ENCODE results near the gene KLF2.

Gene KLF2

DNA sequence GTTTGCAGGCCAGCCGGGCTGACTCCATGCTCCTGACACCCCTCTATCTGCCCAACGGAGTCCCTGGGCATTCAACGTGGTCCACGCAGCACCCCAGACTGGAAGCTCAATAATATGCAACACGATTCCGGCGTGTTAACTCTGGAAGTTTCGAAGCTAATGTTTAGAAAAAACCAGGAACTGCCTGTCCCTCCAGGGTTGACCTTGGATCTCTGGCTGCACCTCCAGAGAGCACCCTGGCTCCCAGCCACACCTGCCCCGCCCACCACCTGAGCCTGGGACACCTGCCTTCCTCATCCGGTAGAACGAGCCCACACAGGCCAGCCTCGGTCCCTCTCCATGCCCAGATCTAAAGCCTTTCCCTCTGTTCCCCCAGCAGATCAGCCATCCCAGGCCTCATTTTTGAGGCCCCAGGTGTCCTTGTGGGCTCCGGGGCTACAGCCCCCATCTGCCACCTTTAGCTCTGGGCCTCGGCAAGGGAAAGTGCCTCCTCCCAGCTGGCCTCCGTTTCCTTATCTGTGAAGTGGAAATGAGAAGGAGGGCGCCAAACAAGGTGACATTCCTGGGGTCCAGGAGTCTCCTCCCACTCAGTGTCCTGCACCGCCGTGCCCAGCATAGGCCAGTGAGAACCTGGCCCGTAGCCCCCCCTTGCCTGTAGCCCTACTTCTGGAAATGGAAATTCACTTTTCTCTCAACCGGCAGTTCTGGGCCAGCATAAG lies 38.7 kb downstream of the KLF2 start:
- DNase-seq (ENCODE audit: low read depth in 2 of 2, low spot score in 1 of 2): no peak

DNA sequence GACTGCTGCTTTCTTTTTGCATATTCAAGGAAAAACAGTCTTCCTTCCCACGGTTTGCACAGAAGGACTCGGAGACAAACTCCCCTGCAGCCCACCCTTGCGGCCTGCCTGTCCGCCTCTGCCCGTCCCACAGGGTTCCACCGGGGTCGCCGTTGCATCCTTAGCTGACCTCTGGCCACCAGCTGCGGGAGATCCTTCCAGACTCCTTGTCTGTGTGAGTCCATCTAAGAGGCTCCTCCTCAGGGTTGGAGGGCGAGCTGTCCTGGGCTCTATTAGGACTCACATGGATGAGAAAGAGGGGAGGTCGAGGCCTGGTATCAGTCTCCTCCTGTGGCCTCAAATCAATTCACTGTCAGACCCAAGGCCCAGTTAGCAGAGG lies 39.2 kb downstream of the KLF2 start:
- DNase-seq (ENCODE audit: low read depth in 2 of 2, low spot score in 1 of 2): no peak

DNA sequence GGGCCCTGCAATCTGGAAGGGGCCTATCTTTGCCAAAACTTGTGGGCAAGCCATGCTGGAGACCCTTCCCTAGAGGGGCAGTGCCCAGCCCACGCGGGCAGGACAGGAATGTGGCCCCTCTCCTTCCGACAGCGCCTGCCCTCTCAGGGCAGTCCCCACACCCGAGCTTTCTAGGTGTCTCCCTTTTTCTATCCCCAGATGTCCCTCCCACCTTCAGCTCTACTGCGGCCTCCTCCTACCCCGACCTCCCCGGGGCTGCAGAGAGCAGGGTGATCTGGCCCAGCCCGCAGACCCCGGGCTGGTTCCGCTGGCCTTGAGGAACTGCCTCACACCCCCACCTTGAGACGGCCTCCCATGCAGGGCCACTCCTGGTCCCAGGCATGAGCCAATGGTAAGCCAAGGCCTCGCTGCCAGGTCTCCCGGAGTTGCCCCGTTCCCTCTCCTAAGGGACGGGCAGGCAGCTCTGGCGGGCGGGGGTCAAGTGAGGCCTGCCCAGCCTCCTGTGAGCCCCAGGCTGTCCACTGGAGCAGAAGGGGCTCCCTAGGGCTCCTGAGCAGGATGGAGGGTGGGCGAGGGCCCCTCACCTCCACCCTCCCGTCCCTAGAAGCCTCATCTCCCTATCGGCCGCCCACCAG lies 39.7 kb downstream of the KLF2 start:
- no peak for DNase-seq (ENCODE audit: low read depth in 2 of 2, low spot score in 1 of 2)

DNA sequence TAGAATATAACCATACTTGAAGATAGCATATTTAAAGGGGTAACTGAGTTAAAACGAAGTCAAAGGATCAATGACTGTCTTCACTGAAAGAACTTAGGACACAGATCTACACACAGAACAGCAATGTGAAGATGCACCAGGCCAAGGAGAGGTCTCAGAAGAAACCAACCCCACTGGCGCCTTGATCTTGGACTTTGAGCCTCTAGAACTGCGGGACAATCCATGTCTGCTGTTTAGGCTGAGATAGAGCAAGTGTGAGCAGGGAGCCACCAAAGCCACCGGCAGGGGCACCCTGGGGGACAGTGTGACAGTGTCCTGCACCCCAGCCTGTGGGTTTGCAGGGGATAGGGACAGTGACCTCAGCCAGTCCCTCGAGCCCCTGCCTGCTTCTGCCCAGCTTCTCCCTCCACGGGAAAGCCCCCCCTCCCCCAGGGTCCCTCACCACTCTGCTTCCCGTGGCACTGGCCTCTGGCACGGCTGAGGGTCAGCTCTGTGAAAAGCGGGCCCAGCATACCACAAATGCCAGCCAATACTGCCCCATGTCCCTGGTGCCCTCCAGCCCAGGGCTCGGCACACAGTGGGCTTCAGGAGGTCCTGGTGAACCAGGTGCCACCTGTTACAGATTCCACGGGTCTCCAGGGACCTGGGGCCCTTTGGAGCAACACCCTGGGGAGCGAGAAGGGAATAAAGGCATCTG lies 40.8 kb downstream of the KLF2 start:
- DNase-seq (ENCODE audit: low read depth in 2 of 2, low spot score in 1 of 2): no peak

DNA sequence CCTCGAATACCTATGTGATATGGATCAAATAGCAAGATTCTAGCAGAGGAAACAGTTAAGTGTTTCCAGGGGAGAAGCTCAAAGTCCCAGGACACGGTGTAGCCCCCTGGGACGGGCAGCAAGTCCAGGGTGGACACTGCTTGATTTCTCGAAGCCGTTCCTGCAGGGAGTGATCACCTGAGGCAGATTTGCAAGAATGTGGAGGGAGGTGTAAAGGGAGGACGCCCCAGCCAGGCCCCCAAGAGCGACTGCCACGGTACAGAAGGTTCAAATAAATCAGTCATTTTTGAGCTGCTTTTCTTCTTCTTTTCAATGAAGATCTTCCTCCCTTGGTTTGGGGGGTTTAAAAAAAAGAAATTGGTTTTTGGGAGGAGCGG lies 41.4 kb downstream of the KLF2 start:
- DNase-seq (ENCODE audit: low read depth in 2 of 2, low spot score in 1 of 2): no peak

DNA sequence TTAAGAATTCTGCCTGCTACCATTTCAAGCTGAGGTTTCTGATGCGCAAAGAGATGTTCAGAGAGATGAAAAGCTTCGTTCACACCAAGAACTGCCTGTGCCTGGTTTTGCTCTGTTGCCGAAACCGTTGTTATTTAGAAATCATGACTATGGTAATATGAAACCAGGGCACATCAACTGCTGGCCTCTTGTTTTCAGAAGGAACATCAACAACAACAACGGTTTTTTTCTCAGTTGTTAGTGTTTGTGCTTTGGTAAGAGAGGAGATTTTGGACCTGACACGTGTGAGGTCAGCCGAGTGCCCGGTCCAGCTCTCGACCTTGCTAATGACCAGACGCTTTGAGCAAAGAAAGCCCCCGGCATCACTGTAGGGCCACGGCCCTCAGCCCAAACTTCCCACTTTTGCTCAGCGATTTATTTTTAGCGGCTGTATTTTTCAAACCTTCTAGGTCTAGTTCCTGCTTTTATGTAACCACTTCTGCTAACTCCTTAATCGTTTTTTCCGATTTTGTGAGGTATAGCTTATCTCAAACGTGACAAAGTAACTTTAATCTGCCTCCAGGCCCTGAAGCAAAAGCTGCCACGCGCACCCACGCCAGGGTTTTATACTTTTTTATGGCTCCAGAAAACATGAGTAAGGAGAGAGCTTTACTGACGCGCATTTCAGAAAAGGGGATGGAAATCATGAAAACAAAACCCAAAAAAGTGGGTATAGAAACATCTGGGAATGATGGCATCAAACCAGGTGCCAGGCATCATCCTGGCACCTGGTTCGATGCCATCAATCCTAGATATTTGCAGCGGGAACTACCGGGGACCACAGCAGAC lies 42.0 kb downstream of the KLF2 start:
- DNase-seq (ENCODE audit: low read depth in 2 of 2, low spot score in 1 of 2): no peak

DNA sequence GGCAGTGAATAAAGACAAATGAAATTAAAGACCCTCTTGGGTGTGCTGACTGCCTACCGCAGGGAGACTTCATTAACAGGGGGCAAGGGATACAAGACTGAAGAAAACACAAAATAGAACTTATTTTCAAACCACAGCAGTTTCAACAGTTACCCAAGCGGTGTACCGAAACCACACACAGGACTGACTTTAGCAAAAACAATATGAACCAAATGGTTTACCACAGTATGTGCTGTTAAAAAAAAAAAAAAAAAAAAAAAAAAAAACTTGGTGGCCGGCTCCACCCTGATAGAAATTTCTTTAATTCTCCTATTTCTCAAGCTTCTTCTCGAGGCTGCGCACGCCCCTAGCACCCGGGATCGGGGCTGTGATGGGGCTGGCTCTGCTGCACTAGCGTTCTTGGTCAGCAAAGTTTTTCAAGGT lies 42.6 kb downstream of the KLF2 start:
- DNase-seq (ENCODE audit: low read depth in 2 of 2, low spot score in 1 of 2): peak in 1 of 2 donors; percentile 32

DNA sequence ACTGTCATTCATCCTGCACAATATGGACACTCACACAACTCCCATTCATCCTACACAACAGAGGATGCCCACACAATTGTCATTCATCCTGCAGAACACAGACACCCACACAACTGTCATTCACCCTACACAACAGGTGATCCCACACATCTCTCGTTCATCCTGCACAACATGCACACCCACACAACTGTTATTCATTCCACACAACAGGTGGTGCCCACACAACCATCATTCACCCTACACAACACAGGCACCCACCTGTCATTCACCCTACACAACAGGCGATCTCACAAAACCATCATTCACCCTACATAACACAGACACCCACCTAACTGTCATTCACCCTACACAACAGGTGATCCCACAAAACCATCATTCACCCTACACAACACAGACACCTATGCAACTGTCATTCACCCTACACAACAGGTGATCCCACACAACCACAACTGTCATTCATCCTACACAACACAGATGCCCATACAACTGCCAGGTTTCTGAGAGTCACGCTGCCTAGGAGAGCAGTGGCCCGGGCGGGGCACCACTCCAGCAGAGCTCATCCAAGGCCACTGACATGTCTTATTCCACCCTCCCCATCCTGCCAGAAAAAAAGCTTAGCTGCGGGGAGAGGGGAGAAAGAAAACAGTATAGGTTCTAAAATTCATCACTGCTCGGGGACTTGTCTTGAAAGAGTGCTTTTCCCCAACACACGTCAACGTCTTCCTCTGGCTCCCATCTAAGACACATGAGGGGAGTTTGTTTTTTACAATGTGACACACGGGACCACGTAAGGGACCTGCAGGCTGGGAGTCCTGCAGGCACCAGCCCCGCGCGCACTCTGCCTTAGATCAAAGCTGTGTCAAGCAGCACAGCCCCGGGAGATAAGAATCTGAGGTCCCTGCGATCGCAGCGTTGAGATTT lies 44.0 kb downstream of the KLF2 start:
- DNase-seq (ENCODE audit: low read depth in 2 of 2, low spot score in 1 of 2): peak in 1 of 2 donors; percentile 57

DNA sequence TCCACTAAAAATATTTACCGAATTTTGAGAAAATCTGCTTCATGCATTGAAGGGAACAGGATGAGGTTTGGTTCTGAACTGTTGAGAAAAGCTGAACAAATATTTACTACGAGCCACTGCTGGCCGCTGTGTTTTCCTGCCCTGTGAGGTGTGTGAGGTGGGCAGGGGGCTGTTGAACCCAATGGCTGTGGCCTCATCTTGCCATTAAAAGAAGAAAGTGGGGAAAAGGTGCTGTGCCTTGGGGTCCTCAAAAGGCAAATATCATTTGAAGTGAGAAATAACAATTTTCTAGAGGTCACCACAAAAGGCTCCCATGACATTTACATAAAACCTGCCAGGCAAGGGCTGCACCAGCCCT lies 44.7 kb downstream of the KLF2 start:
- DNase-seq (ENCODE audit: low read depth in 2 of 2, low spot score in 1 of 2): no peak

DNA sequence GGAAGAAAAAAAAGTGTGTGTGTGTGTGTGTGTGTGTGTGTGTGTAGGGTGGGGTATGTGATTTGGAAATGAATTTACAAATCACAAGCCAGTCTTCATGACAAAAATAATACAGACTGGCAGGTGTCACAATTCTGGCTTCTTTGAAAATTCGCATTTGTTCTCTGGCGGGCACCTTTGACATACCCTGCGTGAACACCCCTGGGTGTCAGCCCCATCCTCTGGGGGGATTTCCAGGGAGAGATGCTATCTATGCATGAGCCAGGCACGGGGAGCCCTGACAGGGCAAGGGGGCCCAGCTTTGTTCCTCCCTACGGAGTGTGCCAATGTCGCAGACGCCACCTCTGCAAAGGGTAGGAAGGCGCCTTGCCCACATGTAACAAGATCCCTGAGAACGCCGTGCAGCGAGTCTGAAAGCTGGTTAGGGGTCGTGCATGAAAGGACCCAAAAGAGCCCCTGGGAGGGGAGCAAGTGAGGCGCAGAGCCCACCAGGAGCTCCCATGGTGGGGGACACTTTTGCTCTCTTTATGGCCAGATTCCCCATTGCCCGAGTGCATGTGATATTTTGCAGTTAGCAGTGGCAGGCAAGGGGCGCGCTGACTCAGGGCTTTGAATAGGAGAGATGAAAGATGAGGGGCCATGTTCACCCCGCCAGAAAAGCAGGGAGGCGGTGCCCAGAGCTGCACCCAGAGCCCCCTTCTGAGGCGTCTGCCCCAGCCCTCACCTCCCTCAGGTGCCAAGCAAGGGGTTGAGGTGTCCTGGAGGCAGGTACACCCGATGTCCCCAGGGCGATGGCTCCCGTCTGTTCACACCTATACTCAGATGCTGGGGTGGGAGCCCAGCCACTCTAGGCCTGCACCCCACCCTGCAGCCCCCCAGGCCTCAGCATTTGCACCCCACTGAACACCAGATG lies 45.3 kb downstream of the KLF2 start:
- DNase-seq (ENCODE audit: low read depth in 2 of 2, low spot score in 1 of 2): peak in 1 of 2 donors; percentile 49

DNA sequence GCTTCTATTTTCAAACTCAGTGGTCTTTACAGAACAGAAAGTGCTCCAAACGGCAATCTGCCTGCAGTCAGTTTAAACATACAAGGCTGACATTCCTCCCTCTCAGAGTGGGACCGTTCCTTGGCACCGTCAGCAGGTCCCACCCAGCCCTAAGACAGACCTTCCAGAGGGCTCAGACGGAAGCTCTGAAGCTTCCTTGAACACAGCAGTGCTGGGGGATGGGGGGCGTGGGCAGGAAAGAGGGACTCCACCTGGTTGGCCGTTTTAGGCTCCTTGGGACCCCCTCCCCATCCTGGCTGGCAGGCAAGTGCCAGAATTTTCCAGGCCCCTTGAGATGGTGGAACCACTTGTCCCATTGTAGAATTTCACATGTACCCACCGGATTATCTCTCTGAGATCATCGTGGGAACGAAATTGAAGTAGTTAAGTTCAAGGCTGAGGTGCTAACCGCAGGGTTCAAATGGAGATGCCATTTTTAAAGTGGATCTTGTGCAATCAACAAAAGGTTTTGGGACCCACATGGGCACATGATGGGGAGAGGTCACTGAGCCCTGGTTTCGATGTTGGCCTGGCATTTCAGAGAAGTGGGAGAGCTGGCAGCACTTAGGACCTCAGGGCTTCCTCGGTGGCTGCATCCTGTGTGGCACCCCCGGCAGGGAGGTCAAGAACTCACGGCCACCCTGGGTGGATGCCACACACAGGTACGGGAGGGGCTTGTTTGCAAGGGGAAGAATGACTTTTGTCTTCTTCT lies 46.2 kb downstream of the KLF2 start:
- no peak for DNase-seq (ENCODE audit: low read depth in 2 of 2, low spot score in 1 of 2)

DNA sequence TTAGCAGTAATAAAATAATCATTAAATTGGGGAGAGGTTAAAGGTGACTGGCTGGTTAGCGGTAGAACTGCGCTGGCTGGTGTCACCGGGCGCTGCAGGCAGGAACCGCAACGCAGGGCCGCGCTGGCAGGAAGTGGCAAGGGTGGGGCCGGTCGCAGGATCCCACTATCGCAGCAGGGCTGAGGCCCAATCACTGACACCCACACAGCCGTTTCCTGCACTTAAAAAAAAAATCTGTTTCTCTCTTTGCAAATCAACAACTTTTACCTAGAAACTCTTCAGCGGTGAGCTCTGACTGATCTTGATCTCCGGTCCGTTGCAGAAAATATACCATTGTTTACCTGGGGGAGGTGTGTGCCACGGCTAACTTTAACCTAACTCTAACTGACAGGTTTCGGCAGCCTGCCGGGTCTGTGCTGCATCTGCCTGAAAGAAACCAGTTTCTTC lies 46.9 kb downstream of the KLF2 start:
- DNase-seq (ENCODE audit: low read depth in 2 of 2, low spot score in 1 of 2): peak; percentile 73 to 81

DNA sequence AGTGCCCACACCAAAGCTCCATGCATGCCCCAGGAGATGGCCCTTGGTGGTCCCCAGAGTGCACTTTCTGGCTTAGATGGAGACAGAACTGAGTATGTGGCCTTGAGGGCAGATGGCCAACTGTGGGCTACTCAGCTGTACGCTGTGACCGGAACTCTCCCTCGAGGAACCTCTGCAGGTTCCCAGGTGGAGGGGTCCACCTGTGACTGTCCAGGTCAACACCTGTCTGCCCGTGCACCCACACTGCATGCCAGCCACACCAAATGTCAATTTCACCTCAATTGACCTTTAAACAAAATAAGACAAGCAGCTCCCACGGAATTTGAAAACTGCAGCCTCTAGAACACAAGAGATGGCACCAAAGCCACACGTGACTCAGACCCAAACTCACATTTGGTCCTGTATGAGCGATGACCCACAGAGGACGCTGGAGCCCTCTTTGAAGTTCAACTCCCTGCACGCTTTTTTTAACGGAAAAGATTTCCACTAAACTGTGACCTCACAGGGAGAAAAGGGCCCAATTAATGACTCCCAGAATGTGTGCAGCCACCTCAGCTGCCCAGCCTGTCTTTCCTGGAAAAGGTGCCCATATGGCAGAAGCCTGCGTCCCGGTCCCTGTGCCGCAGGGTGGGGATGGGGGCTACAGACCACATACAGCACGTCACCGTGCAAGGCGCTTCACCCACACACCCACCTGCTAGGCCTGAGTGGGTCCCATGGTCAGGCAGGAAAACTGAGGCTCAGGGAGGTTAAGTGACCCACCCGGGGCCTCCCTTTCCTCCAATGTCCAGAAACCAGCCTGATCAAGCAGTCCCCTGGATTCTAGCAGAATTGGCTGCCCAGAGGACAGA lies 47.7 kb downstream of the KLF2 start:
- no peak for DNase-seq (ENCODE audit: low read depth in 2 of 2, low spot score in 1 of 2)

DNA sequence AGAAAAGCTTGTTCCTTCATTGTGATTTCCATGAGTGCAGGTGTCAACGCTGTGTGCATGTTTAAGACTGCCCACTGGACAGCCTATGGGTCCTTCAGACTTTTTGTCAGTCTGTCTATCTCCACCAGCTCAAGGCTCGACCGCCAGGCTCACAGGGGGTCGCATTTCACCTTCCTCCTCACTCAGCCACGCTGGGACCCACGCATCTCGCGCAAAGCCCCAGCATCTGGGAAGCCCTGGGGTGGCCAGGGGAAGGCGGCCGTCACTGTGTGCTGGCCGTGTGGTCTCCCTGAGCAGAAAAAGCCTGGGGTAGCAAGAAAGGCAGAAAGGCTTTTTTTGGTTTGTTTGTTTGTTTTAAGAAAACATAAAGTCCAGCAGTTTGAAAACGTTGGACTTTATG lies 48.5 kb downstream of the KLF2 start:
- no peak for DNase-seq (ENCODE audit: low read depth in 2 of 2, low spot score in 1 of 2)

DNA sequence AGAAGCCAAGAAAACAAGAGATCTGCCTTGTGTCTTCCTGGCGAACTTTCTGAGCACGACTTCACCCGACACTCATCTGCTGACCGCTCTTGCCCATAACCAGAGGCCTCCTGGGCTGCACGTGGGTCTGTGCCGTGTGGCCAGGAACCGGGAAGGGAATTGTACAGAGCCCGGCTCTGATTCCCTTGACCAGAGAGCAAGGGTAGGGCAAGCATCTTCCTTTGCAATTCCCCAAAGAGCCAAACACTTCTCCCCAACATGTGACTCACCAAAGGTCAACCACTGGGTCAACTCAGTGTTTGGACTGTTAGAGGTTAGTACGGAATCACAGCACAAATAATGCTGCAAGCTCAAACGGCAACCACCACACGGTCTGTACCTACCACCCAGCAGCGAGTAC lies 48.9 kb downstream of the KLF2 start:
- no peak for DNase-seq (ENCODE audit: low read depth in 2 of 2, low spot score in 1 of 2)

DNA sequence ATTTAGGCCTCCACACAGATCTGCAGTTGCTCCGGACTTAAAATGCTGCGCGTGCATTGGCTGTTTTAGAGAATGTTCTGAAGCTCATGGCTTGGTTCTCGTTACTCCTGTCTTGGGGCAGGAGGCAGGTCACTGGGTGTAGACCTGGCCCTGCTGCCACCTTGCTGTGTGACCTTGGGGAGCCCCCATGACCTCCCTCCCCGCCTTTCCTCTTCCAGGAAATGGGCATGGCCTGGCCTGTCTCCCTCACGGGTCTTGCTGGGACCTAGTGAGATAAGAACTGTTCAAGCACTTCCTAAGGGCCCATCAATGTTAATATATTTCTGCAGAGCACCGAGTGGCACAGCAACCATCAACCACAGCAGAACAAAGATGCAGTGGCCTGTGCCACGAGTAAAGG lies 49.4 kb downstream of the KLF2 start:
- DNase-seq (ENCODE audit: low read depth in 2 of 2, low spot score in 1 of 2): no peak

DNA sequence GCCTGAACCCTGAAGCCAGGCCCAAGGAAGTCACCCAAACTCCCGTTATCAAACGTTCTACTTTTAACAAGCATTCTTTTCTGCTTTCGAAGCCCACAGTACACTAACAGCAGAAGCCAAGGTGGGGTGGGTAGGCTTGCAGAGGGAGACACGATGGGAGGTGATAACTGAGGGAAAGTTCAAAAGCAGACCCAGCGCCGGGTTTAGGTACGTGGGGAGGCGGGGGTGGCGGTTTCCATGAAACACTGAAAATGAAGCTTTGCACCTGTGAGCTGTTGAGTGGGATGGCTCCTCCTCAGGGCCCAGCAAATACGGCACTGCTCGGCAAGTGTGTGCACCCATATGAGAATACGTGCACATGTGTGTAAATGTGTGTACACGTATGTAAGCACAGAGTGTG lies 49.8 kb downstream of the KLF2 start:
- DNase-seq (ENCODE audit: low read depth in 2 of 2, low spot score in 1 of 2): no peak
